Measurements from ENCODE around the gene TMTC1.

TMTC1 gene

DNA sequence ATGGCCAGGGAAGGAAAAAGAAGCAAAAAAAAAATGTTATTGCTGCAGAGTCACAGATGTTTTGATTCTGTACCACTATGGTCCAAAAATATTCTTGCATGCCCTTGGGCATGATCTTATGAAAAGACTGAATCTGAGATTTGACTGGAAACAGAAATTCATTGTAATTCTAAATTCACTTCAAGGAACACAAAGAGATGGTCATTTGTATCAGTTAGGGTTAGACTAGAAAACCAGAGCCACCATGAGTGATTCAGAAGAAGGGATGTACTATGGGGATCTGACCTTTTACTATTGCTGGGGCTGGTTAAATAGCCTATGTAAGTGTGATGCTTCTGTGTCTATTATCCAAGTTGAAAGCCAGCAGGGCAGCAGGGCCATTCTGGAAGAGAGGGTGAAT, 5.2 kb downstream of the TMTC1 start:
- DNase-seq, result no peak

DNA sequence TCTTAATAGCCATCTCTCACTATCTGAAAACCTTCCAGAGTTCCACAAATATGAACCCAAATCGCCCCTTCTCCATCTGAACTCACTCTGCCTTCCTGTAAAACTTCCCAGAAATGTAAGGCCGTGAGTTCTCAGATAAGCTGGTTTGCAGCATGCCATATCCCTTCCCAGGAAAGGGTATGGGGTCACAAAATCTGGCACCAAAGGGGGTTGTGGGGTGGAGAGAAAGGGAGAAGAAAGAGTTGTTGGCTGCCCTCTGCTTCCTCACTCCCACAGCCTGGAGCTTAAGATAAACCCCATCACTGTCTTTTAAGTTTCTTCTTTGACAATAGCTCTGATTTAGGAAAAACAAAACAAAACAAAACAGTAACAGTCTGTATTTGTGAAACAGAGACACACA, 10.7 kb downstream of the TMTC1 start:
- DNase-seq, result no peak

- DNase-seq, result no peak
These were observed 12.0 kb downstream of the TMTC1 start for GRCh38 chr12:29771786-29772185.

- no peak for DNase-seq
These were observed 12.6 kb downstream of the TMTC1 start for GRCh38 chr12:29771165-29771564.

DNA sequence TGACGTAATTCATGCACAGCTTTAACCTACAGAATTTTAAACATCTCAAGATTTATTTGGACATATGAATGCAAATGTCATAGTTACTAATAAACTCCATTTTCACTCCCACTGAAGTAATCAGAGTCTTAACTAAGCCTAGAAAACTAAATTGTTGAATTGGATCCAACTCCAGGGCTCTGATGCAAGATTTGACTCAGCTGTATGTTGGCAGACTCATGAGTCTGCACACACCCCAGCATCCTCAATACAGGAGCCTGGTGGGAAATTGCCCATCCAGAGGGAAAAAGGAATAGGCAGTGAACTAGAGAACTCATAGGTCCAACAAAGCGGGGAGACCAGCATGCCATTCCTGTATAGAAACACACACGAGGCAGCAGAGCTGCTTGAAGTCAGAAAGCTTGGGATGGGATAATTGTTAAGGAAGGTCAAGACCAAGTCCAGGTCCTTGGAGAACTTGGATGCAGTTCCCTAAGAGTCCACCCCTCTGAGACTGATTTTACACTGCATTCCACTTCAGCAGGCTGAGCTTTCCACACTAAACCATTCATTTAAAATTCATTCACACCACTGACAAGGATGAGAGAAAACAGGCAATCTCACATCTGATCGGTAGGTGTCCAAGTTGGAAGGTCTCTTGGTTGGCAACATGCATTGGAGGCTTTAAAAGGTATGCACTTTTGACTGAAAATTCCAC, 14.4 kb downstream of the TMTC1 start:
- no peak for DNase-seq

DNA sequence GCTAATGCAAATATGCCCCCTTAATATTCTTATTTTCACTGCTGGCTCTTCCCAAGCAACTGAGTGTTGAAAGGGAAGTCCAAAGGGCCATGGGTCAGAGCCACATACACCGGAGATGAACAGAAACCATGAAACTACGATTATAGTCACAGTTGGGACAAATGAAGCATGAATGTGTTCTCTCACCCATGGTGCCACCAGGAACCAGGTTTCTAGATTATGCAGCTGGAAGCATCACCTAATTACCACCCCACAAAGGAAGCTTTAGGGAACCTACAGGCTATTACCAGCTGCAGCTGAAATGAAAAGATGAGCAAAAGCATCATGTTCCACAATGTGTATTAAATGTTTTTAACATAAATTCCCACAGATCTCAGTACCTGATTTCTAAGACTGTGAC, 15.4 kb downstream of the TMTC1 start:
- no peak for DNase-seq

- DNase-seq, result no peak
These were observed 20.4 kb downstream of the TMTC1 start for GRCh38 chr12:29763301-29763683.

- no peak for DNase-seq
These were observed 21.0 kb downstream of the TMTC1 start for GRCh38 chr12:29762637-29763300.

DNA sequence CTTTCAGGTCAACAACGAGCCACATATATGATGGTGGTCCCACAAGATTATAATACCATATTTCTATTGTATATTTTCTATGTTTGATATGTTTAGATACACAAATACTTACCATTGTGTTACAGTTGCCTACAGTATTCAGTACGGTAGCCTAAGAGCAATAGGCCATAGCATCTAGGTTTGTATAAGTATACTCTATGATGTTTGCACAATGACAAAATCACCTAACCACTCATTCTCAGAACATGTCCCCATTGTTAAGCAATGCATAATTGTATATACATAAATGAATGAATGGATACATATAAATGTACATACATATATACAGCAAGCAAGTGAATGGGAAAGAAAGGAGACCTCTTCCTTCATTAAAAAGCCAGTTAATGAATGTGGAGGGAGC, 23.8 kb downstream of the TMTC1 start:
- DNase-seq, result no peak

- DNase-seq, result no peak
These were observed 26.9 kb downstream of the TMTC1 start for GRCh38 chr12:29756741-29757390.

DNA sequence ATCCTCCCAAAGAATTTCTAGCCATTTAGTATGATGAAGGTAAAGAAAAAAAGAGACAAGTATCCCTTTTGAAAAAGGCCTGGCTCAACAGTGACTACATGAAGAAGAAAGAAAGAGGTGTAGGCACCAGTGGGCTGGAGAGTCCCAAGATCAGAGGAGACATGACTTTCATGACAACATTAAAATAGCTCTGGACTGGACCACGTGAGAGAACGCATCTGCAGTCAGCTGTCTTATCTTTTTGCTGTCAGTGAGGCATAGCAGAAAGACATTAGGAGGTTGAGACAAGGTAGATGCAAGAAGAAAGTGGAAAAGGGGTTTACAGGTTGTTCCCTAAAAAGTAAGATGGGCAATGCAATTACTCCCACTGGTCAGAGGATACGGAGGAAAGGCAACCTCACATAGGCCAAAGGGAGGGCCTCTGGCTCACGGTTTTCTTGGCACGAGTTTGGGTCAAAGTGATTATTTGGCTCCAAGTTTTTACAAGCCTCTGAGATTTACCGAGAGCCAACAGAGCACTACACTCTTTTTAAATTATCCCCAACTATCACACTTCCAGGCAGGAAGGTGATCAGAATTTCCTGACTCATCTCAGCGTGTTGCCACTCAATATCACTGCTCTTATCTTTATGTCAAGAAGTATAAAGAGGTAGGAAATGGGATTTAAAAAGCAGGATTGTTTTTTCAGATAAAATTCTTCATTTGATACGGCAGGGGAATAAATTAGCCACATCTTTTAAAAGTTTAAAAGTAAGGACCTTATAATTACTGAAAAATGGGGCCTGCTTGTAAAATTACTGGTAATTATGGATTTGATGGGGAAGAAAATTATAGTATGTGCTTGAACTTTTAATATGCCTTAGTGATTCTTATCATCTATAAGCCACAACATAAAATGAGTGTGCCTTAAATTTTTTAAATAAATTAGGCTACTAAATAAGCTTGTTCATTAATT, 29.2 kb downstream of the TMTC1 start:
- no peak for DNase-seq

DNA sequence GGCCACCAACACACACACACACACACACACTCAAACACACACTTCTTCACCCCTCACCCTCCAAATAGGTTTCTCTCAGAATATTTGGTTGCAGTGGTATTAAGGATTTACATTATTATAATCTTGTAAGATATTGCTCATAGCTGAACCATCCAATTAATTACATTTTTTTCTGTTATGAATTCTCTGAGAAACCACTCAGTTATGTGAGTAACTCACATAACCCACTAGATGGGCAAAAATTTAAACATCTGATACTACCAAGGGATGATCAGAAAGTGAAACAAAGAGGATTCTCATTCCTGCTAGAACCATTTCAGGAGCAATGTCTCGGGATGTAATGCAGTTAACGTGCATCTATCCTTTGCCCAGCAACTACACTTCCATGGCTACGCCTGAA, 31.6 kb downstream of the TMTC1 start:
- DNase-seq, result no peak

DNA sequence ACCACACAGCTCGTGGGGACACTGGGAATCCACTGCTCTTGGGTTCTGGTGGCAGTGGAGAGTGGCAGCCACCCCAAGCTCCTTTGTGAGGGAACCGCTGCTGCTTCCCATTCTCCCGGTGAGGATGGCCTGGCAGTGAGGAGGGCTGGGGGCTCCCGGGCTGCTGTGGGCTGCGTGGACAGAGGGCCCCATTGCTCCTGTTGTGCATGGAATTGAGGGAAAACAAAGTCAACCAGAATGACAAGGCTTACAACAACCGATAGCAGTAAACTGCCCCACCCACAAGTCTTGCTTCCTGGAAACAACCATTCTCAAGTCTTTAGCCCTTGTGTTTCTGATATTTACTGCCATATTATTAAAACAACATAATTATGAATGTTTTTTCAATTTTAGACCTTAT, 32.1 kb downstream of the TMTC1 start:
- no peak for DNase-seq

DNA sequence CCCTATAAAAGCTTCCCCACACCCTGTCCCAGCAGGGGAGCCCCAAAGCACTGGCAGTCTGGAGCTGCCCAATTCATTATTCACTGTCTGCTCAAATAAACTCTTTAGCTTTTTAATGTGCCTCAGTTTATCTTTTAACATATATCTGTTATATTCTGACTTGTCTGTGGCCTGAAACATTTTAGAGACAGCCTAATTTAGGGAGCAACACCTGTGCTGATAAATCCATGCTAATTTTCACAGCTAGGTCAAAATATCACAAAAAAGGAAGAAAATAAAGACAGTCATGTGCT, 32.9 kb downstream of the TMTC1 start:
- no peak for DNase-seq

DNA sequence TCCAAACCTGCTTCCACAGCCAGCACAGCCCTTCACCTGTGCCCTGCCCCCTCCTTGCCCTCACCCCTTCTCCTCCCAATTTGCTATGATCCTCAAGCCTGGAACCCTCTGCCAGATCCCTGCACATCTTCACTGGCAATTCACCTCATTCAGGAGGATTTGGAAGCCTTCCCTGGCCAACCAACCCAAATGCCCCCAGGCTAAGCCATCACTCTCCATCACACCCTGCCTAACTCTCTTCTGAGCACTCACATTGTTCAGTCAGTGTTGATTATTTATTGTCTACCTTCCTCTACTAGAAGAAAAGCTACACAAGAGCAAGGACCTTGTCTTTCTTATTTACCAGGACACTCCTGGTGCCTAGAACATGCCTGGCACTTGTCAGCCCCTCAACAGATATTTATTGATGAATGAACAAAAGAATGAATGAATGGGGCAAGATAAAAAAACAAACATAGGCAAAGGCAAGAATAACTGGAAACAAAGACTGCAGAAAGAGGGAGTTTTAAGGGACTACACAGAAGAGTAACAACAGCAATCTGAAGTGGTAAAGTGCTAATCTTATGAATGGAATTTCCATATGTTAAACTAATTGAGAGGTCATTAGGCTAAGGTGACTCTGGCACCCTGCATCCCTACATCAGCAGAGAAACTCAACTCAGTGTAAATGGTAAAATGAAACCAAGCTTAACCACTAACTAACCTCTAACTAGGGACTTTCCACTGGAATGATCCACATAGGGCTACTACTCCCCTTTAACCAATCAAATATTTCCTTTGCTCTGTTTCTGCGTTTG, 33.4 kb downstream of the TMTC1 start:
- no peak for DNase-seq

DNA sequence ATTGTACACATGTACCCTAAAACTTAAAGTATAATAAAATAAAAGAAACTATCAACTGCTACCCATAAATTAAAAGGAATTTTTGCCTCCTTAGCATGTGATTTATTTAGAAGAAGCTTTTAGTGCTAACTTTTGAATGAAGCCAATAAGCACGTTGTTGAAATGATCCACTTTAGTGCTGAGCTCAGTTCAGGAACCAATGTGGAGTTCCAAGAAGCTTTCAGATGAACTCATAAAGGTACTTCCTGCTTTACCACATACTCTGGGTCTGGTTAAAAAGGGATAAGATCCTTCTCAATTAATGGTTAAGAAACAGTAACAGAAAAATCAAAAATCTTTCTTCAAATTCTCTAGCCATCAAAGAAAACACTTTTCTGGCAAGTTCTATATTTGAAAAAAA, 39.4 kb downstream of the TMTC1 start:
- no peak for DNase-seq

DNA sequence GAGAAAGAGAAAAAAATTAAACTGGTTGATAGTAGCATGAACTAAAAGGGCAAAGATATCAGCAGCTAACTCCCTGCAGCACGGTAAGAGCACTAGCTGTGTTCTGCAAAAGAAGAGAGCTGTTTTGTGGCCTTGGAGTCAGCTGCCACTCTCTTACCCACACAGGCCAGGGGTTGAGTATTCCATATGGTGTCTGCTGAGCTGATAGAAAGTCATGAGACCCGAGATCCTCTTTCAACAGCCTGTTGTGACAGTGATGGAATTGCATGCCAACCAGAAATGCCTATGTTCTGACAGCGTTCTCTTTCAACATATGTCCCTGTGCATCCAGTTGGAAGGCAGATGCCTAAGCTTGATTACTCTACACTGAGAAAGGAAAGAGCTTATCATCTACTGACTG, 39.9 kb downstream of the TMTC1 start:
- no peak for DNase-seq

GRCh38 chr12:29743077-29743476, 40.7 kb downstream of the TMTC1 start:
- no peak for DNase-seq

DNA sequence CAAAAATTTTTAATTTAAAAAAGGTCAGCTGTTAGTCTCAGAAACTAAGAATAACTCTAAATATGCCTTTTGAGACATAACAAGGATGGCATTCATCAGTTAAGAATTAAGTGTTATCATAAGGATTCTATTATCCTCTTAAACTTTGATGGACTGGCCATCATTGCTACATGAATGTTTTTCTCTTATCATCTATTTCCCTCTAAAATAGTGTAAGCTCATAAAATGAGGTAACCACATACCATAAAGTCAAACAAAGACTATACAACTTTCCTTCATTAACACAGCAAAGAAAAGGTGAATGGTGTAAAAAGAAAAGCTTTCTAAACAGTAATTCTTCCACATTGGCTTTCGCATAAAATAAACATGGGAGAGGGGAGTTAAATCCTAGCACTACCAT, 41.1 kb downstream of the TMTC1 start:
- no peak for DNase-seq

DNA sequence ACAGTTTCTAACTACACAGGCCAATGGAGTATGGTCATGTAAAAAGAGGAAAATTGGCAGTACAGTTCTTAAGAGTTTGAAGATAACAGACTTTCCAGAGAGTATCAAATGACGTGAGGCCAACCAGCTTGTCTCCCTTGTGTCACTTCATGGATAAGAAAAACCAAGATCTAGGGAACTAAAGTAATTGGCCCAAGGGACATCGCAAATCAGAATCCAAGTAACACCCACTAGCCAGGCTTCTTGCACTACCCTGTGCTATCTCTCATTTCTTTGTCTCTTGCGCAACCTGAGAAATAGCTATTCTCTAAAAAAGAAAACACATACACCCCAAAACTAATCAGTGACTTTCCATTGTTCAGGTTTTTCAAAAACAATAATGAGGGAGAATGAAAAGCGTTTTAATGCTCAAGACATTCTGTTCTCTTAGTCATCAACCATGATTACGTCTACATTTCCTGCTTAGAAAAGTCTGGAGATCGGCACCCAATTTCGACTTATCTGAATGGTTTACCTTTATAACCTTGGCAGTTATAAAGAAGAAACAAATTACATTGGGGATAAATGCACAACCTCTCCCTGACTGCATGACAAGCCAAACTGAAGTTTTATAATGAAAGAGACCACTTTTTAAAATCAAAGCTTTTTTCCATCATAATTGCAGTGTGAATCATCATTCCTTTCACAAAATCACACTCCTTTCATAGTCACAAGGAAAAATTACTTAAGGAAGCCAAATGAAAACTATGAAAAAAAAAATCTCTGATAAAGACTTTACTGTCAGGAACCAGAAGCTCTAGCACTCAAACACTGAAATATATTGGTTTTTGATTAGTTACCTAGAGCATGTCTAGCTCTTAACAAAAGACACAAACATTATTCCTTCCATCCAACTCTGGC, 42.1 kb downstream of the TMTC1 start:
- no peak for DNase-seq

DNA sequence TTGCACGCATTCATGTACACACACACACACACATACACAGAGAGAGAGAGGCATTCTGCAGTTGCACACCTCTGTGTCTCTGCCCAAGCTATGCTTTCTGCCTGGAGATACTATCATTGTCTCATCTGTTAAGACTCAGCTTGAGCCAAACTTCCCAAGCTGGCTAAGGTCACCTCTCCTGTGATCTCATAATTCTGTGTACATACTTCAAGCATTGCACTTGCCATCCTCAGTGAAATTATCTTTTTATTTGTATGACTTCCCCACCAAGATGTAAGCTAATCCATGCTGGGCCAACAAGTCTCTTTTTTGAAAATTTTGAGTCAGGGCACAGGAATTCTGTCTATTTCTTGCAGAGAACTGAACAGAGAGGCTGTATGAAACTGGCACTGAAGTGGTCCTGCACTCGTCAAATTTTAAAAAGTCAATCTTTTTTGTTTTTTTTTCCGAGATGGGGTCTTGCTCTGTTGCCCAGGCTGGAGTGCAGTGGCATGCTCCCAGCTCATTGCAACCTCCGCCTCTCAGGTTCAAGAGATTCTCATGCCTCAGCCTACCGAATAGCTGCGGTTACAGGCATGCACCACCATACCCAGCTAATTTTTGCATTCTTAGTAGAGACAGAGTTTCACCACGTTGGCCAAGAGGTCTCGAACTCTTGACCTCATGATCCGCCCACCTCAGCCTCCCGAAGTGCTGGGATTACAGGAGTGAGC, 44.3 kb downstream of the TMTC1 start:
- no peak for DNase-seq
